ENCODE measurements around the gene IQGAP2. TPM values are rescaled to one million over a fixed set of nuclear protein-coding genes. Genes with fewer than 3 reads are reported as not detected.

IQGAP2 gene
- total and polyA plus RNA-seq, 2 donors (not counting 1 experiment from before 2014, with no cell fraction given): 8.1 to 15.0 TPM

GRCh38 chr5:76660360-76660759 lies 257.3 kb downstream of the IQGAP2 start:
- Histone ChIP-seq H3K27ac (ENCODE audit: low read length in 2 of 2) (no peak overlapping the region), H4K20me1 (ENCODE audit: control insufficient read depth, insufficient read depth, low read length, poor library complexity, severe bottlenecking) (no peaks in the 10 kb centered on the region), H3K4me3 (ENCODE audit: control extremely low read depth in 1 of 5, extremely low read depth in 1 of 5, insufficient read depth in 1 of 5, low read depth in 2 of 5, low read length in 4 of 5) (no peak overlapping the region), H3K4me1 (ENCODE audit: control insufficient read depth in 2 of 2, insufficient read depth in 2 of 2, low read length in 2 of 2) (no peaks in the 10 kb centered on the region), H3K79me2 (ENCODE audit: control insufficient read depth, insufficient read depth, low read length) (no peaks in the 10 kb centered on the region), H2AFZ (ENCODE audit: insufficient read depth, low read depth, low read length, poor library complexity, severe bottlenecking) (no peak overlapping the region), H3K36me3 (replicated peaks in 1 of 2; ENCODE audit: control extremely low read depth in 1 of 2, control insufficient read depth in 1 of 2, extremely low read depth in 1 of 2, insufficient read depth in 2 of 2, low read length in 1 of 2) (peaks cover 3 to 4% of the 10 kb centered on the region in 2 experiments), H3K9me3 (ENCODE audit: control extremely low read depth in 1 of 3, control insufficient read depth in 2 of 3, insufficient read depth in 1 of 3, low read length in 2 of 3) (no peaks in the 10 kb centered on the region), H3K4me2 (replicated peaks; ENCODE audit: low read depth, low read length, poor library complexity, severe bottlenecking) (no peak overlapping the region), H3K27me3 (replicated peaks in 1 of 4; ENCODE audit: control extremely low read depth in 1 of 4, control insufficient read depth in 3 of 4, insufficient read depth in 4 of 4, low read length in 3 of 4) (no peaks in the 10 kb centered on the region), H3K9ac (ENCODE audit: low read length) (no peak overlapping the region)
- no peak overlapping the region for H3K4me3 Mint-ChIP-seq
- intact Hi-C loops (cut with micrococcal nuclease): no loop called here
- no peak for DNase-seq
- peaks cover 8% of the 10 kb centered on the region for H3K4me1 Mint-ChIP-seq
- no peaks in the 10 kb centered on the region for H3K9me3 Mint-ChIP-seq (ENCODE audit: insufficient read depth)
- POLR2A ChIA-PET: no interaction called here
- H3K27me3 Mint-ChIP-seq: no peaks in the 10 kb centered on the region
- H3K27ac Mint-ChIP-seq: no peak overlapping the region
- no peak for TF ChIP-seq EZH2 (IDR thresholded peaks at IDR 0.05; ENCODE audit: borderline replicate concordance, insufficient read depth, low read depth, low read length, poor library complexity, severe bottlenecking)
- TF ChIP-seq CTCF (IDR thresholded peaks at IDR 0.05): no peak
- no CpG with 5 or more reads among the region's 2 CpGs for WGBS (ENCODE audit: insufficient coverage)
- CTCF ChIA-PET: no interaction called here
- no peak for ATAC-seq (ENCODE audit: low read depth)

GRCh38 chr5:76662521-76662920 lies 259.4 kb downstream of the IQGAP2 start:
- POLR2A ChIA-PET: no interaction called here

More at GRCh38 chr5:76662521-76662920, 259.4 kb downstream of the IQGAP2 start:
- Mint-ChIP-seq H3K4me3 (no peak overlapping the region), H3K9me3 (ENCODE audit: insufficient read depth) (no peaks in the 10 kb centered on the region), H3K27me3 (no peaks in the 10 kb centered on the region), H3K4me1 (peaks cover 8% of the 10 kb centered on the region), H3K27ac (no peak overlapping the region)
- Histone ChIP-seq H3K9me3 (ENCODE audit: control extremely low read depth in 1 of 3, control insufficient read depth in 2 of 3, insufficient read depth in 1 of 3, low read length in 2 of 3) (no peaks in the 10 kb centered on the region), H3K27me3 (replicated peaks in 1 of 4; ENCODE audit: control extremely low read depth in 1 of 4, control insufficient read depth in 3 of 4, insufficient read depth in 4 of 4, low read length in 3 of 4) (no peaks in the 10 kb centered on the region), H3K4me3 (ENCODE audit: control extremely low read depth in 1 of 5, extremely low read depth in 1 of 5, insufficient read depth in 1 of 5, low read depth in 2 of 5, low read length in 4 of 5) (no peak overlapping the region), H3K36me3 (replicated peaks in 1 of 2; ENCODE audit: control extremely low read depth in 1 of 2, control insufficient read depth in 1 of 2, extremely low read depth in 1 of 2, insufficient read depth in 2 of 2, low read length in 1 of 2) (peaks cover 3 to 4% of the 10 kb centered on the region in 2 experiments), H3K9ac (ENCODE audit: low read length) (no peak overlapping the region), H3K4me2 (replicated peaks; ENCODE audit: low read depth, low read length, poor library complexity, severe bottlenecking) (no peak overlapping the region), H3K79me2 (ENCODE audit: control insufficient read depth, insufficient read depth, low read length) (no peaks in the 10 kb centered on the region), H3K27ac (ENCODE audit: low read length in 2 of 2) (no peak overlapping the region), H4K20me1 (ENCODE audit: control insufficient read depth, insufficient read depth, low read length, poor library complexity, severe bottlenecking) (no peaks in the 10 kb centered on the region), H3K4me1 (ENCODE audit: control insufficient read depth in 2 of 2, insufficient read depth in 2 of 2, low read length in 2 of 2) (no peaks in the 10 kb centered on the region), H2AFZ (ENCODE audit: insufficient read depth, low read depth, low read length, poor library complexity, severe bottlenecking) (no peak overlapping the region)
- ATAC-seq (ENCODE audit: low read depth) (no peak), DNase-seq (no peak)
- CTCF ChIA-PET: interaction anchor here (1.1 kb wide), 1 partner anchor 37 kb away, joined by 3 read pairs; no protein-coding TSS in a partner anchor
- TF ChIP-seq CTCF (IDR thresholded peaks at IDR 0.05) (no peak), EZH2 (IDR thresholded peaks at IDR 0.05; ENCODE audit: borderline replicate concordance, insufficient read depth, low read depth, low read length, poor library complexity, severe bottlenecking) (no peak)
- intact Hi-C loops (cut with micrococcal nuclease): no loop called here
- 95% methylated on average over 3 of the region's 5 CpGs for WGBS (ENCODE audit: insufficient coverage)
